Ishikawa (cell line): ENCODE results near the gene CCSER1.
A peak's percentile ranks its signal among the peaks of the same experiment; 100 is the strongest.

Experiments
- CEBPB ChIP-seq: IDR thresholded peaks from 2 replicates; pipeline ENCODE4 v1.6.1; 2012
- CREB1 ChIP-seq: IDR thresholded peaks from 2 replicates; pipeline ENCODE4 v1.6.1; 2012; ENCODE audit warnings: low read depth
- EGR1 ChIP-seq: IDR thresholded peaks from 2 replicates; pipeline ENCODE4 v1.6.1; 2012
- EP300 ChIP-seq: IDR thresholded peaks from 2 replicates; pipeline ENCODE4 v1.6.1; 2012; ENCODE audit warnings: borderline replicate concordance
- FOXM1 ChIP-seq: IDR thresholded peaks from 2 replicates; pipeline ENCODE4 v1.6.1; 2012; ENCODE audit warnings: low read depth, borderline replicate concordance
- NFIC ChIP-seq: IDR thresholded peaks from 2 replicates; pipeline ENCODE4 v1.6.1; 2012
- RAD21 ChIP-seq: IDR thresholded peaks from 2 replicates; pipeline ENCODE4 v1.6.1; 2012; ENCODE audit warnings: low read depth
- REST ChIP-seq: IDR thresholded peaks from 2 replicates; pipeline ENCODE4 v1.6.1; 2012; ENCODE audit warnings: low read depth, mild to moderate bottlenecking
- TAF1 ChIP-seq: IDR thresholded peaks from 2 replicates; pipeline ENCODE4 v1.6.1; 2012; ENCODE audit warnings: low read depth, mild to moderate bottlenecking
- TCF12 ChIP-seq: IDR thresholded peaks from 2 replicates; pipeline ENCODE4 v1.6.1; 2012; ENCODE audit warnings: low read depth
- TEAD4 ChIP-seq: IDR thresholded peaks from 2 replicates; pipeline ENCODE4 v1.6.1; 2012
- YY1 ChIP-seq: IDR thresholded peaks from 2 replicates; pipeline ENCODE4 v1.6.1; 2012; ENCODE audit warnings: low read depth
- ZBTB7A ChIP-seq: IDR thresholded peaks from 2 replicates; pipeline ENCODE4 v1.6.1; 2012; ENCODE audit warnings: low read depth
- TF ChIP-seq, protein P1 (sequence below): IDR thresholded peaks from 2 replicates; pipeline ENCODE4 v1.6.1; 2012
- TF ChIP-seq, protein P2 (sequence below): IDR thresholded peaks from 2 replicates; pipeline ENCODE4 v1.6.1; 2012

The CCSER1 gene

GRCh38 chr4:90546114-90546513 is 418.9 kb downstream of the CCSER1 start:
- TF ChIP-seq REST (no peak), TEAD4 (no peak), RAD21 (no peak), YY1 (no peak), CEBPB (no peak), ZBTB7A (no peak), CREB1 (no peak)

- TF ChIP-seq YY1, result no peak
- no peak for TF ChIP-seq TEAD4
- TF ChIP-seq, protein P1, sequence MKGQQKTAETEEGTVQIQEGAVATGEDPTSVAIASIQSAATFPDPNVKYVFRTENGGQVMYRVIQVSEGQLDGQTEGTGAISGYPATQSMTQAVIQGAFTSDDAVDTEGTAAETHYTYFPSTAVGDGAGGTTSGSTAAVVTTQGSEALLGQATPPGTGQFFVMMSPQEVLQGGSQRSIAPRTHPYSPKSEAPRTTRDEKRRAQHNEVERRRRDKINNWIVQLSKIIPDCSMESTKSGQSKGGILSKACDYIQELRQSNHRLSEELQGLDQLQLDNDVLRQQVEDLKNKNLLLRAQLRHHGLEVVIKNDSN, result no peak
- no peak for TF ChIP-seq TCF12
Measured at GRCh38 chr4:90570615-90571014, 443.4 kb downstream of the CCSER1 start.

- TF ChIP-seq FOXM1 (no peak), YY1 (no peak), CREB1 (no peak), REST (no peak), TEAD4 (no peak), RAD21 (no peak), EGR1 (no peak), ZBTB7A (no peak), CEBPB (no peak), EP300 (no peak), TCF12 (no peak), TAF1 (no peak), NFIC (no peak)
- TF ChIP-seq, protein P2, sequence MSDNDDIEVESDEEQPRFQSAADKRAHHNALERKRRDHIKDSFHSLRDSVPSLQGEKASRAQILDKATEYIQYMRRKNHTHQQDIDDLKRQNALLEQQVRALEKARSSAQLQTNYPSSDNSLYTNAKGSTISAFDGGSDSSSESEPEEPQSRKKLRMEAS, result no peak
- TF ChIP-seq, protein P1, result no peak
Measured at GRCh38 chr4:90572996-90573395, 445.8 kb downstream of the CCSER1 start.

DNA sequence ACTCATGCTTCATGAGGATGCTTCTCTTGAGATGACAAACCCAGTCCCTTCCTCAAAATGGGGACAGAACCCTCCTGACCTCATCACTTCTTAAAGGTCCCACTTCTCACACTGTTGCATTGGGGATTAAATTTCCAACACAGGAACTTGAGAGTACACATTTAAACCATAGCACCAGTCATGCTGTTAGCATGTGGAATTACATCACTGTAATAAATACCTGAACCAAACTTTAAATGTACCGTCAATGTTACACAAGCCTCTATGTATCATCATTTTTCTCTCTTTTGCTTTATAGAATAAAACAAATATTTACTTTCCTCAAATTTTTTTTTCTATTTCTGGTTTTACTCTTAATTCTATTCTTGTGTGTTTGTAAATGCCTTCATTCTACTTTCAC is 448.2 kb downstream of the CCSER1 start:
- TF ChIP-seq CREB1 (no peak), TEAD4 (no peak), NFIC (no peak)

GRCh38 chr4:90580326-90580725 is 453.1 kb downstream of the CCSER1 start:
- TF ChIP-seq CREB1, result no peak
- TF ChIP-seq NFIC, result 0 out of 2 replicates have a peak, but pooled peaks have one; percentile 16
- TF ChIP-seq EP300, result no peak
- no peak for TF ChIP-seq YY1
- TF ChIP-seq, protein P1, result no peak

DNA sequence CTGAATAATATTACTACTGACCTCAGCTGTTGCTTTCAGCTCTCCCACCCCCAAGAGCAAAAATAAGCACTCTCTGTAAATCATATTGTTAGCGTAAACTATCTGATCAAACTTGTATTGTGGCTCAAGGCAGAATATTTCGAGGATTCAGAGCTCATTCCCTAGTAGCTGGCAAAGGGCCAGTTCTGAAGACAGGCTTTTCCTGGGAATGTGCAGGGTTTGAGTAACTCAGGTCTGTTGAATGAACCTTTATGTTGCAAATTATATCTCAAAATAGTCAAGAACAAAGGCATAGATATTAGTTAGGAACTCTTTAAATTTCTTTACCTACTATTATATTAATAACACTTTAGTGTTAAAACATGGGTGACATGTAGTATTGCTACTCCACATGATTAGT is 454.9 kb downstream of the CCSER1 start:
- TF ChIP-seq, protein P1, result no peak
- no peak for TF ChIP-seq EGR1
- TF ChIP-seq, protein P2, result no peak
- no peak for TF ChIP-seq EP300
- no peak for TF ChIP-seq CREB1
- no peak for TF ChIP-seq YY1
- TF ChIP-seq REST, result no peak
- TF ChIP-seq CEBPB, result no peak
- no peak for TF ChIP-seq TEAD4
- TF ChIP-seq NFIC, result no peak
- TF ChIP-seq FOXM1, result no peak
- no peak for TF ChIP-seq TAF1
- TF ChIP-seq RAD21, result no peak
- TF ChIP-seq ZBTB7A, result no peak
- TF ChIP-seq TCF12, result no peak
